ENCODE measurements around the gene GNB1L.

Gene GNB1L

GRCh38 chr22:19848298-19849224 is 6.1 kb downstream of the GNB1L start:
- Mint-ChIP-seq H3K27me3 (no peaks in the 10 kb centered on the region), H3K9me3 (no peaks in the 10 kb centered on the region), H3K4me1 (peaks cover 69% of the 10 kb centered on the region), H3K27ac (peak overlapping the region in 1 of 2 donors; percentile 61), H3K4me3 (no peak overlapping the region)
- no peak for ATAC-seq
- DNase-seq, result no peak

GRCh38 chr22:19847345-19847632 is 7.4 kb downstream of the GNB1L start:
- H3K4me1 Mint-ChIP-seq, result peaks cover 57% of the 10 kb centered on the region
- H3K9me3 Mint-ChIP-seq, result no peaks in the 10 kb centered on the region
- ATAC-seq (no peak), DNase-seq (no peak)
- H3K27me3 Mint-ChIP-seq, result no peaks in the 10 kb centered on the region
- H3K4me3 Mint-ChIP-seq, result no peak overlapping the region
- H3K27ac Mint-ChIP-seq, result no peak overlapping the region

- H3K27me3 Mint-ChIP-seq, result no peaks in the 10 kb centered on the region
- H3K9me3 Mint-ChIP-seq, result no peaks in the 10 kb centered on the region
- DNase-seq (no peak), ATAC-seq (no peak)
- H3K4me1 Mint-ChIP-seq, result peaks cover 57% of the 10 kb centered on the region
- H3K27ac Mint-ChIP-seq, result no peak overlapping the region
- no peak overlapping the region for H3K4me3 Mint-ChIP-seq
Observed at GRCh38 chr22:19846620-19847344, 7.9 kb downstream of the GNB1L start.

- no peaks in the 10 kb centered on the region for H3K27me3 Mint-ChIP-seq
- peak overlapping the region in 1 of 2 donors; percentile 72 for H3K4me3 Mint-ChIP-seq
- ATAC-seq, result peak; percentile 52
- peaks cover 45% of the 10 kb centered on the region for H3K4me1 Mint-ChIP-seq
- peak overlapping the region; percentile 49 to 67 for H3K27ac Mint-ChIP-seq
- H3K9me3 Mint-ChIP-seq, result no peaks in the 10 kb centered on the region
- DNase-seq, result no peak
Observed at GRCh38 chr22:19845054-19845722, 9.5 kb downstream of the GNB1L start.

GRCh38 chr22:19844377-19845053 is 10.2 kb downstream of the GNB1L start:
- ATAC-seq (peak; percentile 69), DNase-seq (peak in 1 of 2 donors; percentile 33)
- H3K27me3 Mint-ChIP-seq, result no peaks in the 10 kb centered on the region
- H3K4me1 Mint-ChIP-seq, result peaks cover 38% of the 10 kb centered on the region
- peak overlapping the region; percentile 64 to 72 for H3K4me3 Mint-ChIP-seq
- peak overlapping the region; percentile 7 to 92 for H3K27ac Mint-ChIP-seq
- H3K9me3 Mint-ChIP-seq, result no peaks in the 10 kb centered on the region

GRCh38 chr22:19843857-19844376 is 10.8 kb downstream of the GNB1L start:
- Mint-ChIP-seq H3K27ac (peak overlapping the region in 1 of 2 donors; percentile 92), H3K4me1 (peaks cover 37% of the 10 kb centered on the region), H3K4me3 (peak overlapping the region in 1 of 2 donors; percentile 72), H3K27me3 (no peaks in the 10 kb centered on the region), H3K9me3 (no peaks in the 10 kb centered on the region)
- DNase-seq (no peak), ATAC-seq (peak; percentile 10)

GRCh38 chr22:19843107-19843856 is 11.4 kb downstream of the GNB1L start:
- Mint-ChIP-seq H3K27ac (peak overlapping the region in 1 of 2 donors; percentile 54), H3K27me3 (no peaks in the 10 kb centered on the region), H3K4me1 (peaks cover 31% of the 10 kb centered on the region), H3K9me3 (no peaks in the 10 kb centered on the region), H3K4me3 (no peak overlapping the region)
- no peak for ATAC-seq
- no peak for DNase-seq

GRCh38 chr22:19842393-19843106 is 12.1 kb downstream of the GNB1L start:
- Mint-ChIP-seq H3K9me3 (no peaks in the 10 kb centered on the region), H3K4me3 (no peak overlapping the region), H3K27me3 (no peaks in the 10 kb centered on the region), H3K4me1 (peaks cover 31% of the 10 kb centered on the region), H3K27ac (no peak overlapping the region)
- ATAC-seq (no peak), DNase-seq (no peak)

GRCh38 chr22:19841641-19842392 is 12.9 kb downstream of the GNB1L start:
- no peaks in the 10 kb centered on the region for H3K9me3 Mint-ChIP-seq
- peaks cover 31% of the 10 kb centered on the region for H3K4me1 Mint-ChIP-seq
- H3K4me3 Mint-ChIP-seq, result no peak overlapping the region
- DNase-seq (no peak), ATAC-seq (no peak)
- no peak overlapping the region for H3K27ac Mint-ChIP-seq
- no peaks in the 10 kb centered on the region for H3K27me3 Mint-ChIP-seq

GRCh38 chr22:19840955-19841640 is 13.6 kb downstream of the GNB1L start:
- DNase-seq (no peak), ATAC-seq (no peak)
- no peak overlapping the region for H3K27ac Mint-ChIP-seq
- no peaks in the 10 kb centered on the region for H3K27me3 Mint-ChIP-seq
- H3K4me1 Mint-ChIP-seq, result peaks cover 34% of the 10 kb centered on the region
- H3K4me3 Mint-ChIP-seq, result no peak overlapping the region
- H3K9me3 Mint-ChIP-seq, result no peaks in the 10 kb centered on the region

GRCh38 chr22:19840059-19840458 is 14.6 kb downstream of the GNB1L start:
- Mint-ChIP-seq H3K4me3 (no peak overlapping the region), H3K9me3 (no peaks in the 10 kb centered on the region), H3K27me3 (no peaks in the 10 kb centered on the region), H3K27ac (no peak overlapping the region), H3K4me1 (peaks cover 32% of the 10 kb centered on the region)
- no peak for ATAC-seq
- no peak for DNase-seq

GRCh38 chr22:19837915-19838314 is 16.8 kb downstream of the GNB1L start:
- H3K4me3 Mint-ChIP-seq, result no peak overlapping the region
- DNase-seq, result no peak
- H3K4me1 Mint-ChIP-seq, result peaks cover 33% of the 10 kb centered on the region
- H3K9me3 Mint-ChIP-seq, result no peaks in the 10 kb centered on the region
- H3K27ac Mint-ChIP-seq, result no peak overlapping the region
- ATAC-seq, result no peak
- H3K27me3 Mint-ChIP-seq, result no peaks in the 10 kb centered on the region

GRCh38 chr22:19836512-19836911 is 18.2 kb downstream of the GNB1L start:
- ATAC-seq, result no peak
- Mint-ChIP-seq H3K9me3 (no peaks in the 10 kb centered on the region), H3K27ac (no peak overlapping the region), H3K4me3 (no peak overlapping the region), H3K4me1 (peaks cover 35% of the 10 kb centered on the region), H3K27me3 (no peaks in the 10 kb centered on the region)
- no peak for DNase-seq
